Superior temporal gyrus (tissue), 1 donor: Measurements from ENCODE around the gene OR8K1.

ENCODE experiments used
- DNase-seq: peaks from one replicate; pipeline ENCODE4 v3.0.0-alpha.2; 2016; ENCODE audit errors: extremely low spot score

The OR8K1 gene

GRCh38 chr11:56345739-56346138, at the start of gene OR8K1:
Gene OR8K1 (plus strand): TSS chr11:56346039. CDS start chr11:56346039, 0 bp downstream.
- DNase-seq: no peak

GRCh38 chr11:56296898-56297297, 48.9 kb upstream of the OR8K1 start:
- DNase-seq: no peak

- DNase-seq: no peak
Observed at GRCh38 chr11:56307836-56308235, 38.0 kb upstream of the OR8K1 start.

- no peak for DNase-seq
Observed at GRCh38 chr11:56314844-56315243, 31.0 kb upstream of the OR8K1 start, which contains the start of gene OR8K3. Gene OR8K3 (plus strand): TSS chr11:56315144. CDS start chr11:56318307, 3,163 bp downstream.

- no peak for DNase-seq
Observed at GRCh38 chr11:56331861-56332491, 13.9 kb upstream of the OR8K1 start.

GRCh38 chr11:56333156-56333555, 12.7 kb upstream of the OR8K1 start:
- DNase-seq: peak; percentile 9

GRCh38 chr11:56340289-56340688, 5.5 kb upstream of the OR8K1 start:
- DNase-seq: no peak

- DNase-seq: no peak
Observed at GRCh38 chr11:56353991-56354390, 8.2 kb downstream of the OR8K1 start, which contains the start of gene OR8J1. Gene OR8J1 (plus strand): TSS chr11:56354291. CDS start chr11:56360247, 5,956 bp downstream.

- DNase-seq: no peak
Observed at GRCh38 chr11:56375324-56375723, 29.5 kb downstream of the OR8K1 start, which contains the start of gene OR8U1. Gene OR8U1 (plus strand): TSS chr11:56375624. CDS start chr11:56375624, 0 bp downstream.

- no peak for DNase-seq
Observed at GRCh38 chr11:56380120-56380519, 34.3 kb downstream of the OR8K1 start.

GRCh38 chr11:56394381-56394780, 48.5 kb downstream of the OR8K1 start:
- DNase-seq: no peak

GRCh38 chr11:56396047-56396446, 50.2 kb downstream of the OR8K1 start:
- no peak for DNase-seq
